Mesenteric fat pad (tissue), 1 donor: Measurements from ENCODE around the gene A2ML1. TPM values are rescaled to one million over a fixed set of nuclear protein-coding genes. Genes with fewer than 3 reads are reported as not detected.
"Not testable (repeated sequence)": the region's sequence is repeated elsewhere in the genome, so short reads cannot be mapped to it uniquely, and the experiment has no call there.

Source experiments
- DNase-seq: peaks from one replicate; pipeline ENCODE4 v3.0.0-alpha.2; 2020; ENCODE audit warnings: low spot score
- total RNA-seq: library from RNA; stranded (reverse); fragmentation: NEBNext Ultra II Directional; extraction: Animal tissue kit (Norgen Biotek cat#: 25700); gene quantifications from one replicate; pipeline ENCODE4 v1.2.1, GENCODE V29; 2021
- donor health status: DM: yes; HTN: yes; CAD: no.

The A2ML1 gene
- total RNA-seq, 1 donor from 2014 or later: not detected

DNA sequence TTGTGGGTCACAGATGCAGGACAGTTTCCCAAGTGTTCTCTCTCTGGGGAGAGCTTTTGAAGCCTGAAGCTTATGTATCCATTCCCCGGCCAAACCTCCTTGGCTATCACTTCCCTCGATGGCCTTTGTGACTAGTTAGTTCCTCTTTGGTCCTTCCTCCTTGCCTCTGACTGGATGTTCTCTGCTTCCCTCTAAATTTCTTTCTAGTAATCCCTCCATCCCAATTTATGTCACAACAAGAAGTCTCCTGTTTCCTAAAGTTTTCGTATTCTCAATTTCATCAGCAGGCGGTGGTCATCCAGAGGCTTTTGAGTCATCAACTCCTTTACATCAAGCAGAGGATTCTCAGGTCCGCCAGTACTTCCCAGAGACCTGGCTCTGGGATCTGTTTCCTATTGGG, 27.5 kb downstream of the A2ML1 start:
- no peak for DNase-seq

- DNase-seq: no peak
Observed at GRCh38 chr12:8852119-8852518, 29.7 kb downstream of the A2ML1 start.

- no peak for DNase-seq
Observed at GRCh38 chr12:8855891-8856290, 33.5 kb downstream of the A2ML1 start.

DNA sequence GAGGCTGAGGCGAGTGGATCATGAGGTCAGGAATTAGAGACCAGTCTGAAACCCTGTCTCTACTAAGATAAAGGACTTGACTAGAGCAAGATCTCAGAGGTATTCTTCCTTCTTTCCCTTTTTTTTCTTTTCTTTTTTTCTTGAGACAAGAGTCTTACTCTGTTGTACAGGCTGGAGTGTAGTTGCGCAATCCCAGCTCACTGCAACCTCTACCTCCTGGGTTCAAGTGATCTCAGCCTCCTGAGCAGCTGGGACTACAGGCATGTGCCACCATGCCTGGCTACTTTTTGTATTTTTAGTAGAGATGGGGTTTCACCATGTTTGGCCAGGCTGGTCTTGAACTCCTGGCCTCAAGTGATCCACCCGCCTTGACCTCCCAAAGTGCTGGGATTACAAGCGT, 37.0 kb downstream of the A2ML1 start:
- DNase-seq: not testable (repeated sequence)

DNA sequence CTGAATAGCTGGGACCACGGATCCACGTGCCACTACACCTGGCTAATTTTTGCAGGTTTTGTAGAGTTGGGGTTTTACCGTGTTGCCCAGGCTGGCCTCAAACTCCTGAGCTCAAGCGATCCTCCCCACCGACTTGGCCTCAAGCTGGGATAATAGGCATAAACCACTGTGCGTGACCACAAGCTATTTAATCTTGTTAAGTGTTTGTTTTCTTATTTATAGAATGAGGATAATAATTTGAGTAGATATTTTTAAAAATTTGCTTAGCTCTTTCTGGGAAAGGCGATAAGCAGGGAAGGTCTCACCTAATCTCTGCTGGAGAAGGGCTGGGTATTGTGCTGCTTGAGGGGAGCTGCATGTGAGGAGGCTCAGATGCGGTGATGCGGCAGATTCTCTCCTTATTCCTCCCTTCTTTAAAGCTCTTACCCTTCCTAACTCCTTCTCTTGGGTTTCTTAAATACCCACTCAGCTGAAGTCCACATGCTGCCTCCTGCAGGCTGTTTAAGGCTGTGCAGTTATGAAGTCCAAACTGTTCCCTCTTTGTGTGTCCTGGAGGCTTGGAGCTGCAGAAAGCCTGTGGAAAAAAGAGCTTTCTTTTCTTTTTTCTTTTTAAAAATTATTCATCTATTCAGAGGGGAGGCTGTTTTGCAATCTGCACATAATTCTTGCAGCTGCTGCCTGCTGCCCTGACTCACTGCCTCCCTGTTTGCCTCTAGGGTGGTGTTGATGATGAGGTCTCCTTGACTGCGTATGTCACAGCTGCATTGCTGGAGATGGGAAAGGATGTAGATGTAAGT, 37.9 kb downstream of the A2ML1 start:
- peak; percentile 41 for DNase-seq

- DNase-seq: no peak
Observed at GRCh38 chr12:8866429-8866828, 44.0 kb downstream of the A2ML1 start.

DNA sequence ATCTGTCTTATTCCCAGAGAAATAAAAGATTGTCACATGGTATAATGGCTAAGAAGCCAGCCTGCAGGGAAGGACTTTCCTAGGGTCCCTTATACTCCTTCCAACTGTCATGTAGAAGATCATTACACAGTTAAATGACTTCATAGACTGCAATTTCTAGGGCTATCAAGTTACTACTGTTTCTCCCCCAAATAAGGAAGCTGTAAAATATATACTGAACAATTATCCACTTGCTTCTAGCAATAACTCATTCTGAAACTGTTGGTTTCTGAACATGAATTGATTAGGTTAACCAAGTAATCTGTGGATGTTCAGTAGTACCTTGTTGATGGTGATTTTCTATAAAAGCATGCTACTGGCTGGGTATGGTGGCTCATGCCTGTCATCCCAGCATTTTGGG, 44.6 kb downstream of the A2ML1 start:
- DNase-seq: no peak

GRCh38 chr12:8867786-8868185, 45.4 kb downstream of the A2ML1 start:
- peak; percentile 11 for DNase-seq

DNA sequence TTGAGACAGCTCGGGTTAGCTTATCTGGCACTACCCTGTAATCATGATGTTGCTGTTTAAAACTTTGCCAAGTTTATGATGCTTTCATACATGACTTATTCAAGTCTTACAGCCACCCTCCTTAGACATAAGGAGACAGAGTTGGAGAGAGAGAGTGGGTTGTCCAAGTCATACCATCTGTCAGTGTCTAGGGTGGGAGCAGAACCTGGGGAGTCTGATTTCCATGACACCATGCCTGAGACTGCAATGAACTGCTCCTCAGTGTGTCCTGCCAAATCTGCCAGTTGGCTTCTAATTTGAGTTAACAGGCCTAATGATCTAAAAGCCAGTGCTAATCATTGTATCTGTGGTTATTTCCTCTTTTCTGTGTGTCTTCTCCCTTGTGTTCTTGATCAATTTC, 48.2 kb downstream of the A2ML1 start:
- DNase-seq: peak; percentile 14

DNA sequence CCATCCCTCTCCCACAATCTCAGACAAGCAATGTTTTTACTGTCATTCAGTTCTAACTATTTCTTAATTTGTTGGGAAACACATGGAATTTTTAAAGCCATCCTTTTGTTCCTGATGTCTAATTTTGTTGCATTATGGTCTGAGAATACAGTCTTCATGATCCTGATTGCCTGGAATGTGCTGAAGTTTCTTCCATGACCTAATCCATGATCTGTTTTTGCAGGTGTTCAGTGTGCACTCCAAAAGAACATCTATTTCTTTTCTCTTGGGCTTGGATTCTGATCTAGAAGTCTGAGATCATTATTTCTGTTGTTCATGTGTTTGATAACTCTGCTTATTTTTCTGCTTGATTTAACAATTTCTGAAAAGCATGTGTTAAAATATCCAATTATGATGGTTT, 48.6 kb downstream of the A2ML1 start:
- DNase-seq: no peak

DNA sequence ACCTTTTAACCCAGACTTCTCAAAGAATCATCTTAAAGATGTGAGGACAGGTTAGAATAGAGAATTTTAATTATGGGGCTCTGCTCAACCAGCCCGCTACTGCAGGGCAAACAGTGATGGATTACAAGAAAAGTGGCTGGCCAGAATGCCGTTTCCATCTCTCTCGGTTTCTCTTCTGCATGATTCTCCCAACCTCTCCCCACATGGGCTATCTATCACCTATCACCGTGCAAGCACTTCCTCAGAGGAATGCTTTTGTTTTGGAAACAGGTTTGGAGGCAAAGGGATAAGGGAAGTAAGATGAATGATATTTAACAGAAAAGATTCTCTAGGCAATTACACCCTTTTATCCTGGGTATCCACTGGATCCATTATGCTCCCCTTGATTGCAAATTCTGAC, 54.5 kb downstream of the A2ML1 start:
- DNase-seq: peak; percentile 2

DNA sequence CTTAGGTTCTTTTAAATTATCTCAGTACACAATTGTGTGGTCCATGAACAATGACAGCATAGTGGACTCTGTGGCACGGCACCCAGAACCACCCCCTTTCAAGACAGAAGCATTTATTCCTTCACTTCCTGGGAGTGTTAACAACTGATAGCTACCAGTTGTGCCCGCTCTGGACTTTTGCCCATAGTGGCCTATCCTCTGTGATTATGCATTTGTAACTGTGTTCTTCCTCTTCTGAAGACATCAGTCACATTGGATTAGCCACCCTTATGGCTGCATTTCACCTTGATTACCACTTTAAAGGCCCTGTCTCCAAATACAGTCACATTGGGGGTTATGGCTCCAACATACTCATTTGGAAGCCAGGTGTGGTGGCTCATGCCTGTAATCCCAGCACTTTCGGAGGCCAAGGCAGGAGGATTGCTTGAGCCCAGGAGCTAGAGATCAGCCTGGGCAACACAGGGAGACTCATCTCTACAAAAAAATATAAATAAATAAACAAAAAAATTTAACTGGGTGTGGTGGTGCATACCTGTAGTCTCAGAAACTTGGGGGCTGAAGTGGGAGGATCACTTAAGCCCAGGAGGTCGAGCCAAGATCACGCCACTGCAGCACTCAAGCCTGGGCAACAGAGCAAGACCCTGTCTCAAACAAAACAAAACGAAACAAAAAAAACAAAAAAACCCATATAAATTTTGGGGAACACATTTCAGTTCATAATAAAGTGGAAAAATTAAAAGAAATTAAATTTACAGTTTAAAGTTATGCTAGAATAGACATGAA, 64.3 kb downstream of the A2ML1 start:
- DNase-seq: no peak

DNA sequence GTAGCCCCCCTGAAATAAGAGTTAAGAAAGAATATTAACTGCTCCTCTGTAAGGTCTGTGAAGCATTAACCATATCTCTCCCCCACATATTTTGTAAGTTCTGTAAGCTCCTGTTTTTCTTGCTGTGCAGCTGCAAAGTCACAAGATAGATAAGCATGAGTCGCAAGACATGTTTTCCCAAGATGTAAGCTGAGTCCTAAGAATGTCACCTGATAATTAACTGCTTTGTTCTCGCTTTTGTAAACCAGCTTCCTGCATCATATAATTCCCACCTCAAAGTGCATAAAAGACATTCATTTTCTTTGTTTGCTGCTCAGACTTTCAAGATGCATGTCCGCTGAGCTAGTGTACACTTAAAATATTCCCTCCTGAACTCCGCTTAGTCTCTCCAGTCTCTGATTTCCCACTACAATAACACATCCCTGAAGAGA, 64.9 kb downstream of the A2ML1 start:
- no peak for DNase-seq

DNA sequence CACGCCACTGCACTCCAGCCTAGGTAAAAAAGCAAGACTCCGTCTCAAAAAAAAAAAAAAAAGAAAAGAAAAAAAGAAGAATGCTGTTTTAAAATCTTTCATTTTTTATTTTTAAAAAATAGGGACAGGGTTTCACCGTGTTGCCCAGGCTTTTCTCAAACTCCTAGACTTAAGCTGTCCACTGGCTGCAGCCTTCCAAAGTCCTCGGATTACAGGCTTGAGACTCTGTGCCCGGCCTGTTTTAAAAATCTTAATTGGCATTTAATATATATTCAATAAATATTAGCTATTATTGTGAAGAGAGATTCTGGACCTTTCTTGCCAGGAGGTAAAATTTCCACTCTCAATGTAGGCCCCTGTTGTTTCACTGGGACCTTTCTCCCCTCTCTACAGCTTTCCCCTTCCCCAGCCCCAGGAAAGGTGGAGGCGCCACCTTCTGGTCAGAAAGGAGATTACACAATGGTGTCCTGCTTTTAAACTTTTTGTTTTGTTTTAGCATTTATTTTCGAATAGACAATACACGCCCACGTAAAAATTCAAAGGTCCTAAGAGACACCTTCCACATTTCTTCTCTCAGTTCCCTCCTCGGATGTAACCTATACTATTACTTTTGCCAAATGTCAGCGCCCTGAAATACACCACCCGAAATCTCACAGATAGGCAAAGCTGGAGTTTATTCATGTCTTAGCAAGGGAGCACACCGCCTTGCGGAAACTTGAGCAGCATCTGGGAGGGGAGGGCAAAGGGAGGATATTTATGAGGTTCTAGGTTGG, 68.1 kb downstream of the A2ML1 start:
- no peak for DNase-seq

- no peak for DNase-seq
Observed at GRCh38 chr12:8891976-8892375, 69.6 kb downstream of the A2ML1 start.

GRCh38 chr12:8894378-8894777, 72.0 kb downstream of the A2ML1 start:
- DNase-seq: no peak

GRCh38 chr12:8894986-8895385, 72.6 kb downstream of the A2ML1 start:
- DNase-seq: no peak

- DNase-seq: no peak
Observed at GRCh38 chr12:8897081-8897480, 74.7 kb downstream of the A2ML1 start.

- no peak for DNase-seq
Observed at GRCh38 chr12:8899830-8900229, 77.4 kb downstream of the A2ML1 start.

GRCh38 chr12:8902703-8903102, 80.3 kb downstream of the A2ML1 start:
- not testable (repeated sequence) for DNase-seq

DNA sequence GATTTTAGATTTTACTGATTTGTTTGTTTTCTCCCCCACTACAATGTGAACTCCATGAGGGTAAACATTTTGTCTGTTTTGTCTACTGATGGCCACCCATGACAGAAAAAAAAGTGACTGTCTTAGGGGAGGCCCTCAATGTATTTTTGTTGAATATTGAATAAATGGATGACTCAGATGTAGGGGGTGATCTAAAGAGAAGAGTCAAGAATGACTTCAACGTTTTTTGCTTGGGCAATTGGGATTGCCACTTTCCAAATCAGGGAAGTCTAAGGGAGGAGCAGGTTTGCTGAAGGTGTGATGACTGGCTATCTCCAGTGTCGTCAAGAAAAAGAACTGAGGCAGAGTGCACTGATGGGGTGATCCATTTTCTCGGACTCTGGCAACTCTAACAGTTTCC, 81.2 kb downstream of the A2ML1 start:
- DNase-seq: no peak

GRCh38 chr12:8904665-8905064, 82.2 kb downstream of the A2ML1 start:
- no peak for DNase-seq
